Peyer's patch (tissue), 4 donors: Measurements from ENCODE around the gene PADI2.

Experiments used
- CTCF ChIP-seq, 6 experiments: fragments of 450-650 bp in 4 of 6; fragments of 200-600 bp in 2 of 6; sonication (generic) in 1 of 6; IDR thresholded peaks; one replicate each; pipeline ENCODE4 v1.5.1; 2017 to 2019; ENCODE audit warnings: antibody characterized with exemption in 6 of 6, mild to moderate bottlenecking in 3 of 6, moderate library complexity in 1 of 6
- POLR2A ChIP-seq, 2 donors: fragments of 450-650 bp; IDR thresholded peaks; one replicate each; pipeline ENCODE4 v1.5.1; 2017; ENCODE audit warnings: antibody characterized with exemption in 2 of 2, mild to moderate bottlenecking in 2 of 2, moderate library complexity in 2 of 2

- TF ChIP-seq CTCF (IDR thresholded peaks at IDR 0.05) (no peak), POLR2A (IDR thresholded peaks at IDR 0.05) (no peak)
These were observed 49.6 kb downstream of the PADI2 start for GRCh38 chr1:17069452-17070162.
